GM21381 (cell line): ENCODE results near the gene MAP1LC3B.
A peak's percentile ranks its signal among the peaks of the same experiment; 100 is the strongest.

Experiments used
- ATAC-seq: cut with Tn5 transposase; IDR thresholded peaks from one replicate; pipeline ENCODE4 v1.9.1; 2021; ENCODE audit warnings: mild to moderate bottlenecking, moderate library complexity; ENCODE audit not compliant: unreplicated experiment

The MAP1LC3B gene

DNA sequence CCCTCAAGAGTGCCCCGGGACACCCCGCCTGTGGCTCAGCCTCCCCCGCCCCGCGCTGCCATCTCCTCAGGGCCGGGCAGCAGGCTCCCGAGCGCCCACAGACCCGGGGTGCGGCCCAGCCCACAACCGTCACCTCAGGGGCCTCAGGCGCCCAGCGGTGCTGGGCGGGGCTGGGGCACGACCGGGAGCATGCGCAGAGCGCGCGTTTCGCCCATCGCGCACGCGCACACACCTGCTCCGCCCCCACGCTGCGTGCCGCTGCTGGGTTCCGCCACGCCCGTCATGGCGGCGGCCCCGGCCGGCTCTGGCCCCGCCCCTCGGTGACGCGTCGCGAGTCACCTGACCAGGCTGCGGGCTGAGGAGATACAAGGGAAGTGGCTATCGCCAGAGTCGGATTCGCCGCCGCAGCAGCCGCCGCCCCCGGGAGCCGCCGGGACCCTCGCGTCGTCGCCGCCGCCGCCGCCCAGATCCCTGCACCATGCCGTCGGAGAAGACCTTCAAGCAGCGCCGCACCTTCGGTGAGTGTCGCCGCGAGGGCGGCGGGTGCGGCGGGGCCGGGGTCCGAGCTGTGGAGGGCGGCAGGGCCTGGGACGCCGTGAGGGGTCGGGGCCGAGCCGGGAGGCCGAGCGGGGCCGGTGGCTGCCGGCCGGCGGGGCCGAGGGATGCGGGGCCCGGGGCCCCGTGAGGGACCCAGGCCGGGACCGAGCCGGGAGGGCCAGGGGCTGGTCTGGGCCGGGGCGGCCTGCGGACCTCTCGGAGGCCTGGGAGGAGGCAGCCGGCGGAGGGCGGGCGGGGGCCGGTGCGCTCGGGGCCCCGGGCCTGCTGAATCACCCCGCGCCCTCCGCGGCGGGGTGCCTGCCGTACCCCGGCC lies at the start of gene MAP1LC3B:
Gene MAP1LC3B (plus strand): TSS at position 387 of the 871 bp plus-strand sequence. CDS start 92 bp downstream, at position 479.
- peak; percentile 65 for ATAC-seq

DNA sequence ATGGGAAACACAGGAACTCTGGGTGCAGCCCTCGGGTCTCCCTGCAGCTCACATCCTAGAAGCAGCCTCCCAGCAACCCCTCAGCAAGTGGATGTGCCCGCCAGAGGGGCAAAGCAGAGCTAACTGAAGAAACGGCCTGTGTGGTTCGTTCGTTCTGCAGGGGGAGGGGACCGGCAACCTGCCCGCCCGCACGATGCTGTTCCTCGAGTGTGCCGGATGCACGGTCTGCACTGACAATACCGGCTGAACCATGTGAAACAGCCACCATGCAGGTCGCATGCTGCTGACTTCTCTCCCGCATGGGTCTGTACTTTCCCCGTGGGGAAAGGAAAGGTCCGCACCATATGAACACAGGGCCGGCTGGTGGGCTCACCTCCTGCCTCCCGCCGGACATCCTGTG lies 49.6 kb upstream of the MAP1LC3B start:
- ATAC-seq = no peak

DNA sequence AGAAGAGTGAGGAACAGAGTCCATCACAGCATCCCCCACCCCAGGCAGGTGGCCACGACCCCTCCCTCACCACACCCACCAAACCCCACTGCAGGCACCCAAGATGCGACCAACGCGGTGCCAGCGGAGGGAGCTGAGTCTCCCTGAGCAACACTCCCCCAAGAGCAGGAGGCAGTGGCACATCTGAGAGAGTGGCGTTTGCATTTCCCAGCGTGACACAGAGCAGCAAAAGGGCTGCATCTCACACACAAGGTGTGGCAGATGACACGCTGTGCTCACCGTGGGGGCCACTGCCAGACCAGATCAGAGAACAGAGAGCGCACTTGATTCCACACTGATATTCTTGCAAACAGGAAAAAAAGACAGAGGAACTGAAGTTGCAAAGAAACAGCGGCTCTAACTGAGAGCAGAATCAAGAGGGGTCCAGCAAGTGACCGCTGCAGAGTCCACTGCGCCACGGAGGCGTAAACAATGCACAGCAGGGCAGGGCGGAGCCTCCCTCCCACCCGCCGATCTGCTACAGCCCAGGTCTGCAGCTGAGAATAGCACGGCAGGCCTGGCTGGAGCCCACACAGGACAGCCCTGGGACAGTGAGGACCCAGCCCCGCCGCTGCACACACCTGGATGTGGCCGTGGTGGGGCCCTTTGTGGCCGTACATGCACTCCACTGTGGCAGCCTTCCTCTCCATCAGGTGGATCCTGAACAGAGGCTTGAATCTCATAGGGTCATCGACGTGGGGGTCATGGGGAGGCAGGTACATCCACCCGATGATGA lies 49.0 kb upstream of the MAP1LC3B start:
- no peak for ATAC-seq

DNA sequence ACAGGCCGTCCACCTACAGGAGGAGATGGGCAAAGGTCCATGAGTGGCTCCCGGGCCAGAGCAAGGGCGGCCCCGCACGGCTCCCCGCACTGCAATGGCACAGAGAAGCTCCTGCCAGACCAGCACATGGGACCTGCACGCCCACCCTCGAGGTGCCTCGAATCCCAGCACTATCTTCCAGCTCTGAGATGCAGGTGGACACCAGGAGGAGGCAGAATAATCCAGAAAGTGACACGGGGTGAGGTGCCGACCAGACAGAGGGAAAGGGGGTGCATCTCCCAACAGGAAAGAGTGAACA lies 48.4 kb upstream of the MAP1LC3B start:
- ATAC-seq = no peak

DNA sequence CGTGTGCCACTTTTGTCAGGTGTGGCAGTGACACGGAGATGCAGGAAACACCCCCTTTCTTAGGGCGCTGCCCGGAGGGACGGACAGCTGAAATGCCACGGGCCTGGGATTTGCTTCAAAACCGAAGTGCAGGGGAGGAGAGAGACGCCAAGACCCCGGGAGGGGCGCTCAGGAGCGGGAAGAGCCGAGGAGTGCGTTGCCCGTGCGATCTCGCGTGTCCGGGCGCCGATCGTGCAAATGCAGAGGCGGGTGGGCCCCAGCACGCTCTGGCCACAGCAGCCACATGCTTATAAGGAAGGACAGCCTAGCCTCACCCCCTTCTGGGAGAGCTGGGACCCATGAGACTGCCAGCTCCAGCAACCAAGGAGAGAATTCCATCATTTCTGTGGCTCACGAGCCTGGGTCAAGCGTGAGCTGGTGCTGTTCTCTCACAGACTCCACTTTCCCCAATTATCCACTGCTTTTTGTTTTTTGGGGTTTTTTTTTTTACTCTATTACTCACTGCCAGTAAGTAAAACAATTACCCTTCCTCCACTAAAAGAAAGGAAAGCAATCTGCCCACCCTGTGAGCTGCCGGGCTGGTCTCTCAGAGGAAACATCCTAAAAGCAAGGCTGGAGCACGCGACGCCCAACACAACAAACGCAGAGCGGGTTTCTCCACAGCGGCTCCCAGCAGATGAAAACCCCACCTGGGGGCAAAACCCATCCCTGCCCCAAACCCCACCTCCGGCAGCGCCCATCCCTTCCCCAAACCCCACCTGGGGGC lies 47.8 kb upstream of the MAP1LC3B start:
- ATAC-seq = no peak

DNA sequence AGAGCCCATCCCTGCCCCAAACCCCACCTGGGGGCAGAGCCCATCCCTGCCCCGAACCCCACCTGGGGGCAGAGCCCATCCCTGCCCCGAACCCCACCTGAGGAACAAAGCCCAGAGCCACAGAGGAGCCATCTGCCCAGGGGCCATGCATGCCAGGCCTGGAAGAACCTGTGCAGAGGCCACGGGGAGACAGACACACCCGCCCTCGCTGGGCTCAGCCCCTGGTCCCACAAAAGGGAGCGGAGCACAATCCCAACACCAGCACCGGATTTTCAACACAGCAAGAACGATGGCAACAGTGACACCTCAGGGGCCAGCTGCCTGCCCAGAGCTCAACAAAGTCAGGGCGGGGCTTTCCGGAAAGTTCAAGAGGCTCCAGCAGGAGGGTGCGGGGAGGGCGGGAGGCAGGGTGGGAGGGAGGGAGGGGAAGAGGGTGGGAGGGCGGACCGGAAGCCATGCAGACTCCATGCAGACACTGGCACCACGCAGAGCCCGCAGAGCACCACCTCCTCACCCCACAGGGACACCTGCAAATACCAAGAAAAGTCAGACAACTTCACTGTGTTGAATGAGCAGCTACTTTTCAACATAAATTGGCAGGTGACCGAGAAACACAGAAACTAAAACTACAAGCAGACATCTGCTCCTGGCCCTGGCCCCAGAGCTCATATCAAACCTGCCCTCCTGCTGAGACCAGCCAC lies 47.1 kb upstream of the MAP1LC3B start:
- ATAC-seq = no peak

DNA sequence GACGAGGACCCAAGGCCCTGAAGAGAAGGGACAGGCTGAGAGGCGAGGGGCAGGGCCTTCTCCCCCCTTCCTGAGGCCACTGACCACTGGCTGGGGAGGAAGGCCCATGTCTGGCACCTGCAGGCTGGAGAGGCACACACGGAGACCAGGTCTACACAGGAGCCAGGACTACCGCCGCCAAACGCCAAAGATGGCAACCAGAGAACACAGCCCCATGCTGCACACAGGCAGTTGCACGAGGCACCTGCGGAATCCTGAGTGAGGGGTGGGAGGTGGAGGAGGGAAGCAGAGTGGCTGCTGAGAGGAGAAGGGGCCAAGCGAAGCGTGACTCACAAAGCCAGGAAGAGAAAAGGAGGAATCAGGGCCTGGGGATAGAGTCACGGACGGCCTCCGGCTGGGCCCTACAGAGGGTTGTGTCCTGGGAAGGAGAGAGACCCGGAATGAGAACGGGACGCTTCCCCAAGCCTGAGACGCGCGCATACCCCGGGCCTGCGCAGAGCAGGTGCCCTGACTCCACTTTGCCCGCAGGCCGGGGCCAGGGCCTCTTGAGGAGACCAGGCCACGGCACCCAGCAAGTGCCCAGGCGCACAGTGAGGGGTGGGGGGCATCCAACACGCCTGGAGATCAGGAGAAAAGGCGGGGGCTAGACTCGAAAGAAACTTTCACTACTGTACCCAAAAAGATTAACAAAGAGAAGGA lies 46.3 kb upstream of the MAP1LC3B start:
- no peak for ATAC-seq

DNA sequence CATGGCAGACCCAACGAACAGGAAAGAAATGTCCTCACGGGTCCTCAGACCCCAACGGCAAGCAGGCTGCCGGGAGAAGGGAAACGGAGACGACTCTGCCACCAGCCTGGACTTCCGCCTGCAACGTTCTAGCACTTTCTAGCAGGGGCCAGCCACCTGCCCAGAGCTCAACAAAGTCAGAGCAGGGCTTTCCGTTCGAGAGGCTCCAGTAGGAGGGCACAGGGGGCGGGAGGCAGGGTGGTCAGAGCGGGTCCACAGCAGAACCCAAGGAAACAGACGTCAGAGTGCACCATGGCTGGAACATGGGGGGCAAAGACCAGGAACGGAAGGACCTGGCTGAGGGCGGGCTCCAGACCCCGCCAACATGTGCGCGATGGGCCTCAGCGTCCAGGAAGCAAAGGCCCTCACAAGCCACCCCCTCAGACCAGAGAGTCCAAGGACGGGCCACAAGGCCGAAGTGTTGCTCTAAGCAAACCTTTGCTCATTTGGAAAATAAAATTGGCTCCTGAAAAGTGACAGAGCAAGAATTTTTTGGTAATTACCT lies 45.5 kb upstream of the MAP1LC3B start:
- no peak for ATAC-seq

DNA sequence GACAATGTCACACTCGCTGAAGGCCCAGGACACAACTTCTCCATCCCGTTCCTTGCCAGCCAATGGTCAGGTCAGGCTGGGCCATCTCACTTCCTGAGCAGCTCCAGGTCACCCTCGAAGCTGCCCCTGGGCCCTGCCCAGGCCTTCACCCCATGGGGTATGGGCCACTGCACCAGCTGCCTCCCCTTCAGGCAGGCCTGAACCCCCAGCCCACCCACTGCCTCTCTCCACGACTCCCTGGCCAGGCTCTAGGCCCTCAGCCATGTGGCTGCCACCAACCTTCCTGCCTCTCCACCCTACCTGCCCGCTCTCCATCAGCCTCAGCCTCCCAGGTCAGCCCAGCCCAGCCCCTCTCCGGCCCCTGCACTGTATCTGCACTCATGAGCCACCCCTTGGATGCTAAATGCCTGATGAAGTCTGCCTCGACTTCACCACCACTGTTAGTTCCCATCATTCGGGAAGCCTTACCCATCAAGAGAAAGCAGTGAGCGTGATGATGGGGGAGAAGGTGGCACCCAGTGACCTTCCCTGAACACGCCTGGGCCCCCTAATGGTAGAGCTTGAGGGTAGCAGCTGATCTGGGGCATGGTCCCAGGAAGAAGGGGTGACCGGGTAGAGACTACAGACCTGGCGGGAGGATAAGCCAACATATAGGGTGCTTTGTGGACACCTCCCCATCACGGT lies 44.1 kb upstream of the MAP1LC3B start:
- ATAC-seq = no peak

DNA sequence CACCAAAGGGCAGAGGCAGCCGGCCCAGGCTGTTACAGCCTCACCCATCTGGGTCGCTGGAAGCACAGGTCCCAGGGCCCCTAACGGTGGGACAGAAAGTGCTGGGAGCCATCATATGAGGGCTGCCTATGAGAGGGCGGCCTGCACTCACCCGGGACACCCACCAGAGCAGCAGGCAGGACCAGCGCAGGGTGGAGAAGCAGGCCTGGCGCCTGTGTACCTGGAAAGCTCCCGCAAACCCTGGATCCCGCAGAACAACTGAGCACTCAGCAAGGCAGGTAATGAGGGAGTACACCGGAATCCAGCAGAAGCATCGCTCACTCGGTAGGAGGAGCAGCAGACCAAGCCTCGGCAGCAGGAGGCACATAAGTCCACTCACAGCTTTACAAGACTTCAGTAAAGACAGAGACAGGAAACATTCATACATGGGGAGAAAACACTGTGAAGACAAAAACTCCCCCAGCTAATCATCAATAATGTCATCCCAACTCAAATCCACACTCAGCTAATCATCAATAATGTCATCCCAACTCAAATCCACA lies 43.4 kb upstream of the MAP1LC3B start:
- no peak for ATAC-seq

DNA sequence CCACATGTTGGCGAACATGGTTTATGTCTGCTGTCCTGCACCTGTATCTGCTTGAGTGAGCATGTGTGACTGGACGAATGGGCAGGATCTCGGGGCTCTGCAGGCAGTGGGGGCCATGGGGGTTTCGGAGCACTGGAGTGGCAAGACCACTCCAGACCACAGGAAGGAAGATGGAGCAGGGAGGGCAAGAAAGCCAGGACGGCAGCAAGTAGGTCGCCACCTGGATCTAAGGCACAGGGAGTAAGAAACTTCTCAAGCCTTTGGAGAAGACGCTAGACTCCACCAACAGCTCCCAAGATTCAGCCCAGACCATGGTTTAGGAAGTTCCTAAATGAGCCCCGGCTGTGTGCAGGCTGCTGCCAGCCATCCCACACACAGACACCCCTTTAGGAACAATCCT lies 42.1 kb upstream of the MAP1LC3B start:
- no peak for ATAC-seq

DNA sequence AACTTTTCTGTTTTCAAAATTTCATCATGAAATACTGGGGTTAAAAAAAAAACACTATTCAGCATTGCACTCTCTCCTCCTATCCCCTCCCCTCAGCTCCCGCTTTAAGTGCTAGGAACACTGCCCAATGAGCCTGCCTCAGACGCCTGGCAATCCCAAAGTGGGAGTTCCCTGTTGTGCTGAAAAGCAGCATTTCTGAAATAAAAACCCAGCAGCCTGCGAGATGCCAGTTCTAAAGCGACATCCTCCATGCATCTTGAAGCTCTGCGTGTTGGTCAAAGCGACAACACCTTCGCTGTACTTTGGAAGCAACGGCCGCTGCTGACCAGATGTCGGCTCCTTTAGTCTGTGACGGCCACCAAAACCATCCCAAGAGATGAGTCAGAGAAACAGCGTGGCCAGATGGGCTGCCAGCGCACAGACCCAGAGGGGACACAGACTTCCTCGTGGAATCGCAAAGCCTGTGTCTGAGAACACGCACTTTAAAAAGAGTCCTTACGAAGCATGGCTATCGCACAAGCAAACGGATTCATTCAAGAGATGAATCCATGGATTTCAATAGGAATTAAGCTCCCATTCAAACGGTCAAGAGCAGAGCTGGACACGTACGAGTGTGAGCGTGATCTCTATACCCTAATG lies 41.3 kb upstream of the MAP1LC3B start:
- no peak for ATAC-seq

DNA sequence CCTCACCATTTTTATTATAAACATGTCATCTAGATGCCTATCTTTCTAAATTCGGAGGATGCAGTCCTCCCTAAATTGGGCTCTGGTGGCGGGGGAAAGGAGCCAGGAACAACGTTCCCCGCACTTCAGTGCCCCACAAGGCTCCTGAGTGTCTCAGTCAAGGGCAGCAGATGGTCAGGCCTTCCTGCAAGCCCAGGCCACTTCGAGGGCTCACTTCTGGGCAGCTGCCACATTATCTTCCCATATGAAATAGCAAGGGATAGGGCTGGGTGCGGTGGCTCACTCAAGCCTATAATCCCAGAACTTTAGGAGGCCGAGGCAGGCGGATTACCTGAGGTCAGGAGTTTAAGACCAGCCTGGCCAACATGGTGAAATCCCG lies 40.8 kb upstream of the MAP1LC3B start:
- no peak for ATAC-seq

DNA sequence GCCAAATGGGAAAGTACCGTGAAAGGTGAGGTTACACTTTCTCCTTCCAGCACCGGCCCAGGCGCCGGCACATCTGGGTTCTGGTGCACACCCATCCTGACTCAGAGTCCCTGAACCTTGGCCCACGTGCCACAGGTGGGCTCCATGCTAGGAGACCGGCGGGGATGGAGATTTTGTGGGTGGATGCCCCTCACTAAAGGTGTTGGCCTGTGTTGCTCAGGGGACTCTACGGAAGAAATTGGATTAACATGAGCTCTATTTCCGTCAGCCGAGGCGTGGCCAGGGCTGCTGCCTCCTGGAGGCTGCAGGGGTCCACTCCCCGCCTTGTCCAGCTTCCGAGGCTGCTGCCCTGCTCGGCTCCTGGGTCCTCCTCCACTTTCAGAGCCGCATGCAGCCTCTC lies 39.3 kb upstream of the MAP1LC3B start:
- no peak for ATAC-seq

DNA sequence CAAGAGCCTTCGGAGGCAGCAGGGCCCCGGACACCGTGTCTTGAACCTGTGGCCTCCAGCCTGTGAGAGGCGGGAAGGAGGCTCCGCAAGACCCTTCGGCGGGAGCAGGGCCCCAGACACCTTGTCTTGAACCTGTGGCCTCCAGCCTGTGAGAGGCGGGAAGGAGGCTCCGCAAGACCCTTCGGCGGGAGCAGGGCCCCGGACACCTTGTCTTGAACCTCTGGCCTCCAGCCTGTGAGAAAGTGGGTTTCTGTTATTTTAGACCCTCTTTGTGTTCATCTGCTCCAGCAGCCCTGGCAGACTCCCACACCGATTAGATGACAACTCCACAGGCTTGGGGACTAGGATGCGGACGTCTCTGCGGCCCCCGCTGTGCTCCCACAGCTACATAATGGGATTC lies 38.5 kb upstream of the MAP1LC3B start:
- ATAC-seq = no peak

DNA sequence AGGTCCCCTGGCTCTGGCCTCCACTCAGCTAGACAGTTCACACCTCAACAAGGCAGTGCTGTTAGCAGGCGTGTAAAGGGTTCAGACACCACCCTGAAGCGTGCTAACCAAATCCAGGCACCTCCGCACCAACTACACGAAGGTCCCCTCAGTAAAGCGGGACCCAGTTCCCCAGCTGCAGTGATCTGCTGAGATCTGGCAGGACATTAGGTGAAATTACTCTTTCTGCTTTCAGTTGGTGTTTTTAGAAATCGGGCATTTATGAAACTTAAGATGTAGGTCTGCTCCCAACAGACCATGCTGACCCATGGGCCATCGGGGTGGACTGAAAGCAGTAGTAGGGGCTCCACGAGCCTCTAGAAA lies 35.7 kb upstream of the MAP1LC3B start:
- ATAC-seq = no peak

DNA sequence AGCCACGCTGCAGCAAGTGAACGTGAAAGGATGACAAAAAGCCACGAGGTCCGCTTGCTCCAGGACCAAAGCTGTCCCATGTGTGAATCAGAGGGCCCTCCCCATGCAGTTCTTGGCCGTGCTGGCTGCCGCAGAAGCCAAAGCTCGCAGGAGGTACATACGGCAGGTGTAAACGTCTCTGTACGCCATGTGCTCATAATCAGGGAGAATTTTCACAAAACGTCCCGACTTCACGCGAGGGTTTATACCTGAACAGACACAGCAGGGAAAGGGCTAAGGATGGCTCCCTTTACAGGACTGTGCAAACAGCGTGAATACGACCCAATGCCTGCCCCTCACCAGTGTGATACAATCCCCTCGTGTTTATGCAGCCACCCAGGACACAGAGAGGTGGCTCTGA lies 33.9 kb upstream of the MAP1LC3B start:
- no peak for ATAC-seq

DNA sequence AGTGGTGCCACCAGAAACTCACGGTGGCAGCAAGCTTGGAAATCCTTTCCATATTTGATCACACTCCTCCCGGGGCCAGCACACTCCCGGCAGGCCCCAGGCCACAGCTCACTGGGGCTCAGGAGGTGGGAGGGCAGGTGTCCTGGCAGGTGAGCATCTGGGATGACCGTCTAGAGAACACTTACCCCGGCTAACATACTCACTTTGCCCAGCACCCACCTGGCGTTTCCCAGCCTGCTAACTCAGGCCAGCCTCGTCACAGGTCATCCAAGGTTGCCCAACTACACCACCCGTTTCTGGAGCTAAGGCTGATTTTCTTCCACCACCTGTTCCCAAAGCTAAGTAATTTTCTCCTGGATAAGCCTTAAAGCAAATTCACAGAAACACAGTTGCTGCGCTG lies 33.4 kb upstream of the MAP1LC3B start:
- ATAC-seq = no peak

DNA sequence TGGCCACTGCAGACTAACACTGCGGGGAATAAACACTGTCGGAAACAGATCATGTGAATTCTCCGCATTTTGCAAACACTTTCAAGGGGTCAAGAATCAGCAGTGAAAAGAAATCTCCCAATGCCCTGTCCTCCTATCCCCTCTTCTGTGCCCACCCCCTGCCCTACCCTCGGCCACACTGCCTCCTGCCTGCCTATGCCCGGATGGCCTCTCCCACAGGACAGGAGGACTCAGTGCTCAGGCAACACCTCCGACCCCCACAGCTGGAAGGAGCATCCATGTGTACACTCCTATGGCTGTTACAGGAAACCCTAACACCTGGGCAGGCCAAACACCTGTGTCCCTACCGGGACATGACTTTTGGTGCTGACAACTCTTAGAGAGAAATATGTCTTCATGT lies 33.0 kb upstream of the MAP1LC3B start:
- ATAC-seq = no peak
